ENCODE results near the gene THADA. TPM values are rescaled to one million over a fixed set of nuclear protein-coding genes. Genes with fewer than 3 reads are reported as not detected.

The THADA gene
- total RNA-seq, 2 donors from 2014 or later = 23.7 to 69.5 TPM

GRCh38 chr2:43493954-43494353, 101.9 kb downstream of the THADA start:
- no peak for DNase-seq (ENCODE audit: low spot score)
- H3K4me3 Mint-ChIP-seq = no peak overlapping the region
- no peaks in the 10 kb centered on the region for H3K4me1 Mint-ChIP-seq (ENCODE audit: low read depth in 2 of 2)
- no peaks in the 10 kb centered on the region for H3K9me3 Mint-ChIP-seq
- H3K36me3 Mint-ChIP-seq = peaks cover 23% of the 10 kb centered on the region
- H3K27ac Mint-ChIP-seq = no peak overlapping the region
- H3K27me3 Mint-ChIP-seq = no peaks in the 10 kb centered on the region
- no peak for ATAC-seq

- DNase-seq (ENCODE audit: low spot score) (no peak), ATAC-seq (no peak)
- H3K27me3 Mint-ChIP-seq = no peaks in the 10 kb centered on the region
- H3K4me3 Mint-ChIP-seq = no peak overlapping the region
- H3K4me1 Mint-ChIP-seq (ENCODE audit: low read depth in 2 of 2) = no peaks in the 10 kb centered on the region
- H3K27ac Mint-ChIP-seq = no peak overlapping the region
- peaks cover 10% of the 10 kb centered on the region for H3K36me3 Mint-ChIP-seq
- no peaks in the 10 kb centered on the region for H3K9me3 Mint-ChIP-seq
Measured at GRCh38 chr2:43491065-43491639, 104.7 kb downstream of the THADA start.

GRCh38 chr2:43490252-43490786, 105.5 kb downstream of the THADA start:
- H3K36me3 Mint-ChIP-seq = peaks cover 10% of the 10 kb centered on the region
- H3K27me3 Mint-ChIP-seq = no peaks in the 10 kb centered on the region
- DNase-seq (ENCODE audit: low spot score) (no peak), ATAC-seq (no peak)
- no peaks in the 10 kb centered on the region for H3K4me1 Mint-ChIP-seq (ENCODE audit: low read depth in 2 of 2)
- H3K9me3 Mint-ChIP-seq = no peaks in the 10 kb centered on the region
- no peak overlapping the region for H3K4me3 Mint-ChIP-seq
- no peak overlapping the region for H3K27ac Mint-ChIP-seq

DNA sequence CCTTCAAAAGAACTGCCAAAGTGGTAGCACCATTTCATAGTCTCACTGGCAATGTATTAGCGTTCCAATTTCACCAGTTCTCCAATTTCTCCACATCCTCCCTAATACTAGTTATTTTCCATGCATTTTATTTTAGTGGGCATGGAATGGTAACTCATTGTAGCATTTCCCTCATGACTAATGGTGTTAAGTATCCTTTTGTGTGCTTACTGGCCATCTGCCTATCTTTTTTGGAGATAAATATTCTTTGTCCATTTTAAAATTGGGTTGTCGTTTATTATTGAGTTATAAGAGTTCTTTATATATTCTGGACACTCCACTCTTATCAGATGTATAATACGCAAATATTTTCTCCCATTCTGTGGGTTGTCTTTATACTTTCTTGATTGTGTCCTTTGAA, 107.1 kb downstream of the THADA start:
- Mint-ChIP-seq H3K9me3 (no peaks in the 10 kb centered on the region), H3K4me3 (no peak overlapping the region), H3K4me1 (ENCODE audit: low read depth in 2 of 2) (no peaks in the 10 kb centered on the region), H3K27ac (no peak overlapping the region), H3K27me3 (no peaks in the 10 kb centered on the region), H3K36me3 (peaks cover 2% of the 10 kb centered on the region)
- DNase-seq (ENCODE audit: low spot score) (no peak), ATAC-seq (no peak)

GRCh38 chr2:43486603-43487002, 109.2 kb downstream of the THADA start:
- Mint-ChIP-seq H3K27ac (no peak overlapping the region), H3K36me3 (no peaks in the 10 kb centered on the region), H3K4me1 (ENCODE audit: low read depth in 2 of 2) (peaks cover 10 to 12% of the 10 kb centered on the region in 2 donors), H3K27me3 (no peaks in the 10 kb centered on the region), H3K9me3 (no peaks in the 10 kb centered on the region), H3K4me3 (no peak overlapping the region)
- DNase-seq (ENCODE audit: low spot score) (no peak), ATAC-seq (no peak)

GRCh38 chr2:43484323-43484930, 111.4 kb downstream of the THADA start:
- no peak overlapping the region for H3K4me3 Mint-ChIP-seq
- no peaks in the 10 kb centered on the region for H3K9me3 Mint-ChIP-seq
- H3K27ac Mint-ChIP-seq = no peak overlapping the region
- no peaks in the 10 kb centered on the region for H3K27me3 Mint-ChIP-seq
- H3K36me3 Mint-ChIP-seq = no peaks in the 10 kb centered on the region
- H3K4me1 Mint-ChIP-seq (ENCODE audit: low read depth in 2 of 2) = peaks cover 10 to 15% of the 10 kb centered on the region in 2 donors
- DNase-seq (ENCODE audit: low spot score) (no peak), ATAC-seq (no peak)

- DNase-seq (ENCODE audit: low spot score) (no peak), ATAC-seq (peak in 1 of 2 donors; percentile 78)
- H3K27me3 Mint-ChIP-seq = no peaks in the 10 kb centered on the region
- no peaks in the 10 kb centered on the region for H3K36me3 Mint-ChIP-seq
- no peaks in the 10 kb centered on the region for H3K9me3 Mint-ChIP-seq
- peaks cover 10 to 15% of the 10 kb centered on the region in 2 donors for H3K4me1 Mint-ChIP-seq (ENCODE audit: low read depth in 2 of 2)
- no peak overlapping the region for H3K27ac Mint-ChIP-seq
- no peak overlapping the region for H3K4me3 Mint-ChIP-seq
Measured at GRCh38 chr2:43482961-43483360, 112.9 kb downstream of the THADA start.

DNA sequence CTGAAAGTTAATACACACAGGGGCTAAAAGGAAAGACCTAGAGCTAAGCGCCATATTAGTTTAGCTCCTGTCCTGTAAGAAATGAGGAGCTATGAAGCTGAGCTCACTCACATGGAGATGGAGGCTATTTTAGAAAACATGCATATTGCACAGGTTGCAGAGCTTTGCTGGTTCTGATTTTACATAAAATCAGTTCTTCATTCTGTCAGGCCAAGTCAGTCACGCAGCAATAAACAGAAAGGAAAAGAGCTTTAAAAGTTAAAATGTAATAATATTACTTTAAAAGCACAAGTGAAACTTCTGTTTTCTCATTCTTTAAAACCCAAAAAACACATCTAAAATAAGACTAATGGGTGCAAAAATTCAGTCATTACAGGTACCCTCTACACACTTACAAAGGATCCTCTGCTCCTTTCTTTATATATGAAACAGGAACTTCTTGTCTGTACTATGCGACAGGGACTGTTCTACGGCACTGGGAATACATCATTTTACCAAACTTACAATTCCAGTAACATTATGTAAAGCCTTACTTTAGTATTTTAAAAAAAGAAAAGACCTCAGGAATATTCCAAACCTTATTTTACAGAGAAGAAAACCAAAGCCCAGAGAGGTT, 113.8 kb downstream of the THADA start:
- no peaks in the 10 kb centered on the region for H3K9me3 Mint-ChIP-seq
- no peaks in the 10 kb centered on the region for H3K36me3 Mint-ChIP-seq
- no peaks in the 10 kb centered on the region for H3K27me3 Mint-ChIP-seq
- ATAC-seq (no peak), DNase-seq (ENCODE audit: low spot score) (no peak)
- H3K4me1 Mint-ChIP-seq (ENCODE audit: low read depth in 2 of 2) = peaks cover 10 to 15% of the 10 kb centered on the region in 2 donors
- no peak overlapping the region for H3K4me3 Mint-ChIP-seq
- H3K27ac Mint-ChIP-seq = no peak overlapping the region

DNA sequence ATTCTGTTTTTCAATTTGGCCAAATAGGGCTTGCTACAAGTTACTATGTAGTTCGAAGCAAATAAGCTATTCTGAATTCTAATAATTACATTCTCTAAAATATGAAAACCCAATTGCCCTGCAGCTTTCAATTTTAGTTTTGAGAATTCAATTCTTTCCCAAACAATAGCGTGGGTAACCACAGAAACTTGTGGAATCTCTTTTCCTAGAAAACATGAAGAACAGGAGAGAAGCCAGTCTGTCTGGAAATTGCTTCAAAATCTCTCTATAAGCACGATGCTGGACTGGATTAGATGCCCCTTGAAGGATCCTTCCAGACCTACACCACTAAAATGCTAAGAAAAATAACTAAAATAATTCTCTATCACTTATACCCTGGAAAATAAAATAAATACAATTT, 115.0 kb downstream of the THADA start:
- Mint-ChIP-seq H3K4me1 (ENCODE audit: low read depth in 2 of 2) (peaks cover 10 to 15% of the 10 kb centered on the region in 2 donors), H3K27me3 (no peaks in the 10 kb centered on the region), H3K4me3 (no peak overlapping the region), H3K9me3 (no peaks in the 10 kb centered on the region), H3K27ac (no peak overlapping the region), H3K36me3 (no peaks in the 10 kb centered on the region)
- ATAC-seq (no peak), DNase-seq (ENCODE audit: low spot score) (no peak)

DNA sequence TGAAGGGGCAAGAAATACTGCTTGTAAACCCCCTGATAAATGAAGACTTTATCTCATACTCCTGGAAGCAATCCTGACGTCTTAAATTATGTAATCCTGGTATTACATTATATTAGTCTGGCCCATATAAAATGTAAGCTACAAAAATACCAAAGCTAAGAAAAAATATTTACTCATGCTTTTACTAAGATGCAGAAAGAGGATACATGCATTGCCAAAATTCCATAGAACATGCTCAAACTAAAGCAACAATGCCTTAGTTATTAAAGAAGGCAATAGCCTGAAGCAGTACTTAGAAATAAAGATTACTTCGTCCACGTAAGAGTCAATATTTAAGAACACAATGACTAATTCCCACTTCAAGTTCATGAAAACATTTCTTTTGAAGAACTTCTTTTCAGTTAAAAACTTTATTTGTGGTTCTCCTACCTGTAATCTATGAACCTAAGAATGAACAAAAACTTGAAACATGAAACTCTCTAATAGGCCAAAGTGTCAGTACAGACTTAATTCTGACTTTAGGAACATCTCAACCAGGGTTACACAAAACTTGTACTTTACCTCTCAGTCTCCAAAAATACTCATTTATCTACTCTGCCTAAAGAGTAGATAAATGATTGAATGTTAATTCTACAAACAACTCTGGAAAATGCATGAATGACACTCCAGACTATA, 117.3 kb downstream of the THADA start:
- ATAC-seq (peak in 1 of 2 donors; percentile 63), DNase-seq (ENCODE audit: low spot score) (no peak)
- no peak overlapping the region for H3K27ac Mint-ChIP-seq
- H3K27me3 Mint-ChIP-seq = no peaks in the 10 kb centered on the region
- H3K4me3 Mint-ChIP-seq = no peak overlapping the region
- no peaks in the 10 kb centered on the region for H3K9me3 Mint-ChIP-seq
- peaks cover 10 to 15% of the 10 kb centered on the region in 2 donors for H3K4me1 Mint-ChIP-seq (ENCODE audit: low read depth in 2 of 2)
- peaks cover 5% of the 10 kb centered on the region for H3K36me3 Mint-ChIP-seq

- no peak for DNase-seq (ENCODE audit: low spot score)
- Mint-ChIP-seq H3K4me1 (ENCODE audit: low read depth in 2 of 2) (no peaks in the 10 kb centered on the region), H3K27me3 (no peaks in the 10 kb centered on the region), H3K9me3 (no peaks in the 10 kb centered on the region), H3K36me3 (peaks cover 5% of the 10 kb centered on the region), H3K4me3 (no peak overlapping the region), H3K27ac (no peak overlapping the region)
- no peak for ATAC-seq
Measured at GRCh38 chr2:43475922-43476321, 119.9 kb downstream of the THADA start.

DNA sequence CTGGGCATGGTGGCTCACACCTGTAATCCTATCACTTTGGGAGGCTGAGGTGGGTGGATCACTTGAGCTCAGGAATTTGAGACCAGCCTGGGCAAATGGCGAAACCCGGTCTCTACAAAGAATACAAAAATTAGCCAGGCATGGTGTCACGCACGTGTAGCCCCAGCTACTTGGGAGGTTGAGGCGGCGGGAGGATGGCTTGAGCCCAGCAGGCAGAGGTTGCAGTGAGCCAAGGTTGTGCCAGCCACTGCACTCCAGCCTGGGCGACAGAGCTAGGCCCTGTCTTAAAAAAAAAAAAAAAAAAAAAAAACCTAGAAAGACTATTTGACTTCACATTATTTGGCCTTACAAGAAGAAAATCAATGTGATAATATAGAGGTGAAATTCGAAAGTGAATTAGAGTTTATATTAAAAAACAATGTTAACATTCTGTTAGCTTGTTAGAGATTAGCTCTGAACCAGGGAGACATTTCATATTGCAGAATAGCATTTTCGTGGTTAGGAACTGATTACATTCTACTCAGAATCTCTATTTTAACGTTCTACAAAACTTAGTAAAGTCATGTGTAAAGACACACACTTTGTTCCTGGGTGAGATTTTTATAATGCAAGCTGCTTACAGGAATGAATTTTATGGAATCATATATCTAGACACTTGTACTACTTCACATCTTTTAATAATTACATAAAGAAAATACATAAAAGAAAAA, 120.5 kb downstream of the THADA start:
- DNase-seq (ENCODE audit: low spot score) (no peak), ATAC-seq (no peak)
- no peak overlapping the region for H3K4me3 Mint-ChIP-seq
- H3K4me1 Mint-ChIP-seq (ENCODE audit: low read depth in 2 of 2) = no peaks in the 10 kb centered on the region
- peaks cover 5% of the 10 kb centered on the region for H3K36me3 Mint-ChIP-seq
- no peak overlapping the region for H3K27ac Mint-ChIP-seq
- H3K27me3 Mint-ChIP-seq = no peaks in the 10 kb centered on the region
- H3K9me3 Mint-ChIP-seq = no peaks in the 10 kb centered on the region

- Mint-ChIP-seq H3K27ac (no peak overlapping the region), H3K9me3 (no peaks in the 10 kb centered on the region), H3K36me3 (peaks cover 5% of the 10 kb centered on the region), H3K27me3 (no peaks in the 10 kb centered on the region), H3K4me1 (ENCODE audit: low read depth in 2 of 2) (no peaks in the 10 kb centered on the region), H3K4me3 (no peak overlapping the region)
- DNase-seq (ENCODE audit: low spot score) = no peak
- no peak for ATAC-seq
Measured at GRCh38 chr2:43474273-43474672, 121.6 kb downstream of the THADA start.
